Measurements from ENCODE around the gene LRRC25.

The LRRC25 gene

DNA sequence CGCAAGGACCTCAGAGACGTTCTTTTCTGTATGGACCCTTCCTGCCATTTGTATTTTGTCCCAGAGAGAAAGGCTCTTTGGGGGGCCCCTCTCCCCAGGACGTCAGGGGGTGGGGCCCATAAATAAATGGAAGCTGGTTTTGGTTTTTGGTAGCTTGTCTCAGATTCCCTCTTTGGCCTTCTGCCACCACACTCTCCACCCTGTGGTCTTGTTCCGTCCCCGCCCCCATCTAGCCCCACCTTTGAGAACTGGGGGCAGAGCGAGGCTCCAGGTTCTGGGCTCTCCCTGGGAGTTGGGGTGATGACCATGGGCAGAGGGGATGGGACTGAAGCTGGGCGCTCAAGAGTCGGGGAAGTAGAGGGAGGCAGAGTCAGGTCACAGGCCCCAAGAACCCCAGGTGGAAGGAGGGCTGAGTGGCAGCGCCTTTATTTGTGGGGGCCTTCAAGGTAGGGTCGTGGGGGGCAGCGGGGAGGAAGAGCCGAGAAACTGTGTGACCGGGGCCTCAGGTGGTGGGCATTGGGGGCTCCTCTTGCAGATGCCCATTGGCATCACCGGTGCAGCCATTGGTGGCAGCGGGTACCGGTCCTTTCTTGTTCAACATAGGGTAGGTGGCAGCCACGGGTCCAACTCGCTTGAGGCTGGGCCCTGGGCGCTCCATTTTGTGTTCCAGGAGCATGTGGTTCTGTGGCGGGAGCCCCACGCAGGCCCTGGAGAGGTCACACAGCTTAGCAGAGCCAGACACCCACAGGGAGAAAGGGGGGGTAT lies 37.2 kb upstream of the LRRC25 start:
- TF ChIP-seq HDGF (IDR thresholded peaks at IDR 0.05; ENCODE audit: borderline replicate concordance) (no peak), TARDBP (IDR thresholded peaks at IDR 0.05) (no peak), ARNT (IDR thresholded peaks at IDR 0.05) (no peak), BHLHE40 (IDR thresholded peaks at IDR 0.05; ENCODE audit: borderline replicate concordance) (no peak), ZNF384 (IDR thresholded peaks at IDR 0.05) (no peak), LEF1 (IDR thresholded peaks at IDR 0.05; ENCODE audit: borderline replicate concordance) (no peak), NFRKB (IDR thresholded peaks at IDR 0.05) (no peak), SP1 (IDR thresholded peaks at IDR 0.05) (no peak), CTBP1 (IDR thresholded peaks at IDR 0.05; ENCODE audit: borderline replicate concordance) (no peak), FOXM1 (IDR thresholded peaks at IDR 0.05; ENCODE audit: borderline replicate concordance) (no peak), FOXA1 (IDR thresholded peaks at IDR 0.05) (no peak), SUZ12 (IDR thresholded peaks at IDR 0.05) (no peak), ELF4 (IDR thresholded peaks at IDR 0.05) (no peak), FOXK2 (IDR thresholded peaks at IDR 0.05) (no peak), L3MBTL2 (conservative IDR thresholded peaks at IDR 0.05) (no peak)
- TF ChIP-seq, protein P1, sequence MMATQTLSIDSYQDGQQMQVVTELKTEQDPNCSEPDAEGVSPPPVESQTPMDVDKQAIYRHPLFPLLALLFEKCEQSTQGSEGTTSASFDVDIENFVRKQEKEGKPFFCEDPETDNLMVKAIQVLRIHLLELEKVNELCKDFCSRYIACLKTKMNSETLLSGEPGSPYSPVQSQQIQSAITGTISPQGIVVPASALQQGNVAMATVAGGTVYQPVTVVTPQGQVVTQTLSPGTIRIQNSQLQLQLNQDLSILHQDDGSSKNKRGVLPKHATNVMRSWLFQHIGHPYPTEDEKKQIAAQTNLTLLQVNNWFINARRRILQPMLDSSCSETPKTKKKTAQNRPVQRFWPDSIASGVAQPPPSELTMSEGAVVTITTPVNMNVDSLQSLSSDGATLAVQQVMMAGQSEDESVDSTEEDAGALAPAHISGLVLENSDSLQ (IDR thresholded peaks at IDR 0.05), result no peak
- ChIA-PET CTCF (interaction anchor here (0.7 kb wide), 1 partner anchor 27 kb away, joined by 3 read pairs; no protein-coding TSS in a partner anchor), POLR2A (interaction anchor here (1.2 to 2.0 kb wide), 2 partner anchors 14 to 16 kb away, joined by 5 to 7 read pairs; partner anchors contain the start of gene SSBP4)
- DNase-seq (ENCODE audit: extremely low spot score), result no peak

DNA sequence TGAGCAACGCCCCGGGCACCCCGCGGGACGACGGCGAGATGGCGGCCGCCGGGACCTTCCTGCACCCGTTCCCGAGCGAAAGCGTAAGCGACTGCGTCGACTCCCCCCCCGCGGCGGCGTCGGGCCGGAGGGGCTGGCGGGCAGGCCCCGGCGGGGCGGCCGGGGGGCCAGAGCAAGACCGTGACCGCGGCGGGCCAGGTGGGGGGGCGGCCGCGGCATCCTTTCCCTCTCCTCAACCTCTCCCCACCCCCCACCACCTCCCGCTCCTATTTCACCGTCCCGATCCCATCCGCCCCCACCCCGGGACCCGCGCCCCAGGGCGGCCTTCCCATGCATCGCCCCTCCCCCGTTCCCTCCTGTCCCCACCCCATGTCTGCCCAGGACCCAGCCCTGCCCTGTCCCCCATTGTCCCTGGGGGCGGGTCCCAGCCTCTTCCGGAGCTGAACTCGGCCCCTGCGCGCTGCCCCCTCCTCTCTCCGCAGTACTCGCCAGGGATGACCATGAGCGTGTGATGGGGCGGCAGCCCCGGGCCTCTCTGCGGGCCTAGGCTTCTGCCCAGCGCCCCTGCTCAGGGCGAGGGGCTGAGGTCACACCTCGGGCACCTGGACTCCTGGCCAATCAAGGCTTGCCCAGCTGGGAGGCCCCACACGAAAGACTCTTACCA lies 36.4 kb upstream of the LRRC25 start:
- ChIA-PET CTCF (no interaction called here), POLR2A (interaction anchor here (1.2 to 2.0 kb wide), 2 partner anchors 13 to 15 kb away, joined by 5 to 7 read pairs; partner anchors contain the start of gene SSBP4)
- DNase-seq (ENCODE audit: extremely low spot score), result no peak
- TF ChIP-seq, protein P1 (IDR thresholded peaks at IDR 0.05), result no peak
- TF ChIP-seq LEF1 (IDR thresholded peaks at IDR 0.05; ENCODE audit: borderline replicate concordance) (no peak), ELF4 (IDR thresholded peaks at IDR 0.05) (no peak), BHLHE40 (IDR thresholded peaks at IDR 0.05; ENCODE audit: borderline replicate concordance) (no peak), TARDBP (IDR thresholded peaks at IDR 0.05) (no peak), SUZ12 (IDR thresholded peaks at IDR 0.05) (no peak), ZNF384 (IDR thresholded peaks at IDR 0.05) (no peak), FOXA1 (IDR thresholded peaks at IDR 0.05) (no peak), FOXK2 (IDR thresholded peaks at IDR 0.05) (no peak), SP1 (IDR thresholded peaks at IDR 0.05) (no peak), NFRKB (IDR thresholded peaks at IDR 0.05) (no peak), ARNT (IDR thresholded peaks at IDR 0.05) (no peak), L3MBTL2 (conservative IDR thresholded peaks at IDR 0.05) (no peak), CTBP1 (IDR thresholded peaks at IDR 0.05; ENCODE audit: borderline replicate concordance) (no peak)

DNA sequence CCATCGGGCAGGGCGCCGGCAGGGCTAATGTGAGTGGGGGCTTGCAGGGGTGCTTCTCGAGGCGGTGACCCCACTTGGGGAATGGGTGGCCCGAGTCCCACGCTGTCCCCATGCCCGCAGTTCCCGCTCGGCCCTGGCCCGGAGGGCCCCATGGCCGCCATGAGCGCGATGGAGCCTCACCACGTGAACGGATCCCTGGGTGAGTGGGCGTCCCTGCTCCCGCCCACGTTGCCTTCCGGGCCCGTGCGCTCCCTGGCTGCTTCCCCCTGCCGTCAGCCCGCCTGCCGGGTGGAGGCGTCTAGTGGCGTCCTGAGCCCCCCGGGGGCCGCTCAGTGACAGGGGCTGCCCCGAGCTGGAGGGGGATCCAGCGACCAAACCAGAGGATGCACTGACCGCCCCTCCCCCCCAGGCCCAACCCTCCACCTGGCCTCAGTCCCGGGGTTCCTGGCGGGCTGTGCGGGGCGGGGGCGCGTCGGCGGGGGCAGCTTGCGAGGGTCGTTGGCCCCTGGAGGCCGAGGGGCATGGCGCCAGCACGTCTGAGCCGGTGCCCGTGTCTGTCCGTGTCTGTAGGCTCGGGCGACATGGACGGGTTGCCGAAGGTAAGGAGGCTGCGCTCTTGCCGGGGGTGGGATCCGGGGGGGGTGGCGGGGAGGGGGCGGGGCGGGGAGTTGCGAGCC lies 35.7 kb upstream of the LRRC25 start:
- no peak for DNase-seq (ENCODE audit: extremely low spot score)
- ChIA-PET POLR2A (interaction anchor here (1.2 kb wide), 1 partner anchor 12 kb away, joined by 5 read pairs; no protein-coding TSS in a partner anchor), CTCF (no interaction called here)
- TF ChIP-seq SUZ12 (IDR thresholded peaks at IDR 0.05), result no peak
- TF ChIP-seq FOXK2 (IDR thresholded peaks at IDR 0.05), result no peak
- TF ChIP-seq ARNT (IDR thresholded peaks at IDR 0.05), result no peak
- TF ChIP-seq TARDBP (IDR thresholded peaks at IDR 0.05), result no peak
- TF ChIP-seq ZNF384 (IDR thresholded peaks at IDR 0.05), result no peak
- TF ChIP-seq HDGF (IDR thresholded peaks at IDR 0.05; ENCODE audit: borderline replicate concordance), result no peak
- no peak for TF ChIP-seq BHLHE40 (IDR thresholded peaks at IDR 0.05; ENCODE audit: borderline replicate concordance)
- TF ChIP-seq CTBP1 (IDR thresholded peaks at IDR 0.05; ENCODE audit: borderline replicate concordance), result no peak
- no peak for TF ChIP-seq FOXM1 (IDR thresholded peaks at IDR 0.05; ENCODE audit: borderline replicate concordance)
- no peak for TF ChIP-seq ELF4 (IDR thresholded peaks at IDR 0.05)
- TF ChIP-seq FOXA1 (IDR thresholded peaks at IDR 0.05), result no peak
- TF ChIP-seq LEF1 (IDR thresholded peaks at IDR 0.05; ENCODE audit: borderline replicate concordance), result no peak
- no peak for TF ChIP-seq L3MBTL2 (conservative IDR thresholded peaks at IDR 0.05)
- TF ChIP-seq, protein P1 (IDR thresholded peaks at IDR 0.05), result no peak
- TF ChIP-seq SP1 (IDR thresholded peaks at IDR 0.05), result no peak
- TF ChIP-seq NFRKB (IDR thresholded peaks at IDR 0.05), result no peak

DNA sequence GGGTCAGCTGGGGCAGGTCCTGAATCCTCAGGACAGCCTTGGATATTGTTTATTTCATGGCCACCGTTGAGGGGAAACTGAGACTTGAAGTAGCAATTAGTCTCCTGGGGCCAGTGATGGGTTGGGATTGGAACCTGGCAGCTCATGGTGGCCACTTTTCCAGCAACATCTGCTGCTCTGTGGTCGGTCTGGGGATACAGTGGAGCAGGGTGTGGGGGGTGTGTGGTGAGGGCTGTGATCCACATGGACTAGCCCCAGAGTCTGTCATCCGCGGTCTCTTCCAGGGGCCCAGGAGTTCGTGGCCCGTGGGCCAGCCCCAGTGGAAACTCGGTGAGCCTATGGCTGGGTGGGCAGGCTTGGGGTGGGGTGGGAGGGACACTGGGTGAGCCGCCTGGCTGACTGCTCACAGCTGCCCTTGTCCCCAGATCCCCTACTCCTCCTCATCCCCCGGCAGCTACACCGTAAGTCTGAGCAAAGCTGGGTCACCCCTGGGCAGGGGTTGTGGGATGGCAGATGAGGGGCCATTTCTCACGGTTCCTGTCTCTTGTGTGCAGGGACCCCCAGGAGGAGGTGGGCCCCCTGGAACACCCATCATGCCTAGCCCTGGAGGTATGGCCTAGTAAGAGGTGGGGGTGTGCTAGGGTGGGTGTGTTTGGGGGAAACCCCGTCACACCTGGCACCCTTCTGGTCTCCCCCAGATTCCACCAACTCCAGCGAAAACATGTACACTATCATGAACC lies 35.0 kb upstream of the LRRC25 start:
- DNase-seq (ENCODE audit: extremely low spot score), result no peak
- ChIA-PET CTCF (no interaction called here), POLR2A (no interaction called here)
- TF ChIP-seq ARNT (IDR thresholded peaks at IDR 0.05), result no peak
- TF ChIP-seq ELF4 (IDR thresholded peaks at IDR 0.05), result no peak
- TF ChIP-seq, protein P1 (IDR thresholded peaks at IDR 0.05), result no peak
- TF ChIP-seq L3MBTL2 (conservative IDR thresholded peaks at IDR 0.05), result no peak
- no peak for TF ChIP-seq SP1 (IDR thresholded peaks at IDR 0.05)
- no peak for TF ChIP-seq FOXA1 (IDR thresholded peaks at IDR 0.05)
- no peak for TF ChIP-seq FOXK2 (IDR thresholded peaks at IDR 0.05)
- no peak for TF ChIP-seq NFRKB (IDR thresholded peaks at IDR 0.05)
- no peak for TF ChIP-seq CTBP1 (IDR thresholded peaks at IDR 0.05; ENCODE audit: borderline replicate concordance)
- TF ChIP-seq LEF1 (IDR thresholded peaks at IDR 0.05; ENCODE audit: borderline replicate concordance), result no peak
- no peak for TF ChIP-seq SUZ12 (IDR thresholded peaks at IDR 0.05)
- TF ChIP-seq FOXM1 (IDR thresholded peaks at IDR 0.05; ENCODE audit: borderline replicate concordance), result no peak
- TF ChIP-seq HDGF (IDR thresholded peaks at IDR 0.05; ENCODE audit: borderline replicate concordance), result no peak
- no peak for TF ChIP-seq ZNF384 (IDR thresholded peaks at IDR 0.05)
- TF ChIP-seq BHLHE40 (IDR thresholded peaks at IDR 0.05; ENCODE audit: borderline replicate concordance), result no peak
- TF ChIP-seq TARDBP (IDR thresholded peaks at IDR 0.05), result no peak
